Trophoblast cell (in vitro differentiated cells and primary cell): Measurements from ENCODE around the gene PALM3. TPM values are rescaled to one million over a fixed set of nuclear protein-coding genes. Genes with fewer than 3 reads are reported as not detected.

Experiments used
- DNase-seq, 2 donors: peaks; one replicate each; pipeline ENCODE4 v3.0.0-alpha.2; 2016
- H2AFZ ChIP-seq: 2 replicates; pipeline ENCODE4 v1.6.1; 2013; ENCODE audit warnings: low read length, moderate library complexity, mild to moderate bottlenecking; ENCODE audit not compliant: insufficient read depth, poor library complexity
- H2AK5ac ChIP-seq: 2 replicates; pipeline ENCODE4 v1.6.1; 2013; ENCODE audit warnings: mild to moderate bottlenecking, low read length
- H2BK120ac ChIP-seq: 2 replicates; pipeline ENCODE4 v1.6.1; 2013; ENCODE audit warnings: low read length, mild to moderate bottlenecking, moderate library complexity; ENCODE audit not compliant: insufficient read depth, poor library complexity
- H2BK12ac ChIP-seq: 2 replicates; pipeline ENCODE4 v1.6.1; 2013; ENCODE audit warnings: mild to moderate bottlenecking, low read length, moderate library complexity
- H2BK5ac ChIP-seq: 2 replicates; pipeline ENCODE4 v1.6.1; 2013; ENCODE audit warnings: low read length, low read depth, moderate library complexity, mild to moderate bottlenecking; ENCODE audit not compliant: poor library complexity
- H3K14ac ChIP-seq: 2 replicates; pipeline ENCODE4 v1.6.1; 2013; ENCODE audit warnings: mild to moderate bottlenecking, low read length
- H3K18ac ChIP-seq: 2 replicates; pipeline ENCODE4 v1.6.1; 2013; ENCODE audit warnings: mild to moderate bottlenecking, low read length
- H3K23ac ChIP-seq: 2 replicates; pipeline ENCODE4 v1.6.1; 2013; ENCODE audit warnings: low read length
- H3K27ac ChIP-seq: 2 replicates; pipeline ENCODE4 v1.5.1; 2013; ENCODE audit warnings: low read depth, mild to moderate bottlenecking, inconsistent platforms, low read length, moderate library complexity
- H3K27me3 ChIP-seq: 2 replicates; pipeline ENCODE4 v1.6.1; 2013; ENCODE audit warnings: inconsistent platforms, mild to moderate bottlenecking, low read length, moderate library complexity; ENCODE audit not compliant: insufficient read depth
- H3K36me3 ChIP-seq, 2 experiments: 1 replicate in 1 of 2; 2 replicates in 1 of 2; pipeline ENCODE4 v1.6.1; 2013; ENCODE audit warnings: low read length in 2 of 2, mild to moderate bottlenecking in 2 of 2, moderate library complexity in 1 of 2; ENCODE audit not compliant: insufficient read depth in 2 of 2, control insufficient read depth in 1 of 2
- H3K4ac ChIP-seq: 2 replicates; pipeline ENCODE4 v1.6.1; 2013; ENCODE audit warnings: low read depth, mild to moderate bottlenecking, low read length, moderate library complexity
- H3K4me1 ChIP-seq, 2 experiments: 1 replicate in 1 of 2; 2 replicates in 1 of 2; pipeline ENCODE4 v1.6.1; 2013; ENCODE audit warnings: low read length in 2 of 2, mild to moderate bottlenecking in 2 of 2, moderate library complexity in 1 of 2; ENCODE audit not compliant: insufficient read depth in 2 of 2, control insufficient read depth in 1 of 2
- H3K4me2 ChIP-seq: 2 replicates; pipeline ENCODE4 v1.6.1; 2013; ENCODE audit warnings: inconsistent platforms, mild to moderate bottlenecking, low read length, moderate library complexity
- H3K4me3 ChIP-seq: 2 replicates; pipeline ENCODE4 v1.5.1; 2013; ENCODE audit warnings: mild to moderate bottlenecking, low read depth, low read length, inconsistent platforms
- H3K79me1 ChIP-seq: one replicate; pipeline ENCODE4 v1.6.1; 2013; ENCODE audit warnings: low read length
- H3K79me2 ChIP-seq: 2 replicates; pipeline ENCODE4 v1.6.1; 2013; ENCODE audit warnings: low read length, mild to moderate bottlenecking; ENCODE audit not compliant: control insufficient read depth, insufficient read depth, poor library complexity
- H3K9ac ChIP-seq: 2 replicates; pipeline ENCODE4 v1.6.1; 2013; ENCODE audit warnings: mild to moderate bottlenecking, low read length
- H3K9me3 ChIP-seq: 2 replicates; pipeline ENCODE4 v1.6.1; 2013; ENCODE audit warnings: low read depth, mild to moderate bottlenecking, control low read depth, inconsistent platforms, low read length; ENCODE audit not compliant: insufficient read depth
- H4K12ac ChIP-seq: 2 replicates; pipeline ENCODE4 v1.6.1; 2013; ENCODE audit warnings: low read depth, mild to moderate bottlenecking, low read length, moderate library complexity
- H4K8ac ChIP-seq: 2 replicates; pipeline ENCODE4 v1.6.1; 2013; ENCODE audit warnings: low read depth, mild to moderate bottlenecking, low read length, moderate library complexity
- H4K91ac ChIP-seq: one replicate; pipeline ENCODE4 v1.6.1; 2013; ENCODE audit warnings: low read depth, mild to moderate bottlenecking, low read length, moderate library complexity
- WGBS: extraction: QIAGEN DNeasy Blood & Tissue Kit; methylation state at CpG from one replicate; pipeline ENCODE4 v1.1.7; 2013; ENCODE audit warnings: missing lambda C conversion rate; ENCODE audit not compliant: insufficient read length, insufficient coverage; ENCODE audit errors: extremely low coverage; 5-methylcytosine and 5-hydroxymethylcytosine counted together
- polyA plus RNA-seq: library from polyadenylated mRNA; stranded (reverse); fragments of 200-250 nt; gene quantifications from 2 replicates; pipeline ENCODE4 v1.2.3, GENCODE V29; 2013

Gene PALM3, protein sequence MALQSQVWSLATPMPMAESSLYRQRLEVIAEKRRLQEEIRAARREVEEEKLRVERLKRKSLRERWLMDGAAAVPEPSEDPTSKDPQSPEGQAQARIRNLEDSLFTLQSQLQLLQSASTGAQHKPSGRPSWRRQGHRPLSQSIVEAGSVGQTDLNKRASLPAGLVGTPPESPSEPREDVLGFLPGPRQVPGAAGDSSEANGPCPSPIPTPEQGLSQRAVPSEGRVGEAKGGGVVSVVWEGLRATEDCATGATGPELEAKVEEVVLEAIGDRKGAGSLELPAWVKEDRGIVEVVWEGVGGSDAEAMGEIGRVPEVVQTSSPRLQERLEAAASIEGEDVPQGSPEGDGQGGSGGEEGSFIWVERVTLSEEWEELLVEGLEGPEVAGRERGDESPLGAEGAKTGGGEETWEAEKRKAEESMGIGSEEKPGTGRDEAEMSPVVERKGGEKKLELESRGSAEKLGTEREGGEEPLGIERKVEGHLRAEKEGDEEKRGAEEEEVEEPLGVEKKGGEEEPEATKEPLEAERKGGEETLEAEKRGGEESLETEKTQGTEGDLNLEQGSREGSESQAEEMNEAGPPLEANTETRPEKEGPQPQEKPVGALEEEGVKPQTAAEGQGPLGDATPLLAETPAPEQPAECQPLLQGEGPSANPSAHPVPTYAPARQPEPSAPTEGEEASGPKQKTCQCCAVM
- polyA plus RNA-seq = 1.2 and 1.4 TPM in 2 replicates

DNA sequence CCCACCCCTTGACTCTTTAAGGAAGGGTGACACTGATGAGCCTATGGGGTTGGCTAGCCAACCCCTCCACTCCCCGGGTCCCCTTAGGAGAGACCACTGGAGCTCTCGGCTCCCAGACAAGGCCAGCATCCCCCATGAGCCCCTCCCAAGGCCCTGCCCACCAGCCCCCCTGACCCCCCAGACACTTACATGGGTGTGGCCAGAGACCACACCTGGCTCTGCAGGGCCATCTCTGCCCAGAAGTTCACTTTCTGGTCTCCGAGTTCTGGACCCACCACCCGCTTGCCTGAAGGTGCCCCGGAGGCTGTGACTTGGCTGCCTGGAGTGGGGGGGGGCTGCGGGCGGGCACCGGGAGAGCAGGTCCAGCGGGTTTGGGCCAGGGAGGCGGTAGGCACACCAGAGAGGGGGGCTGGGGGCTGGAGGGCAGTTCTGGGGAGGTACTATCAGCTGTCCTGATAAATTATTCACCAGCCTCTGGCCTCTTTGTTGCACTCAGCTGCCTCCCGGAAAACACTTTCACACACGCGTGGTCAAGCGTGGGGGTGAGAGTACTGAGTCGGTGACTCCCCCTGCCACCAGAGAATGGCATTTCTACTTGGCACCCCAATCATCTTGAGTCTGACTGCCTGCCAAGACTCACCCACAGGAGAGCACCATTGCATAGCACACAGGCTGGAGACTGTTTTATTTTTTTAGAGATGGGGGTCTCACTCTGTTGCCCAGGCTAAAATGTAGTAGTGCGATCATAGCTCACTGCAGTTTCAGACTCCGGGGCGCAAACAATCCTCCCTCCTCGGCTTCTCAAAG, at the start of gene PALM3:
Gene PALM3, minus strand, starts transcription at position 326 of the 807 bp plus-strand sequence. Its CDS starts 96 bp downstream, at position 230.
- H3K79me1 ChIP-seq = peaks cover 3% of the 10 kb centered on the region
- peak within 1 kb of the TSS; percentile 18 for H2BK12ac ChIP-seq
- H3K18ac ChIP-seq = no peak within 1 kb of the TSS
- no peak within 1 kb of the TSS for H3K23ac ChIP-seq
- H3K4me1 ChIP-seq = peaks cover 0 to 7% of the 10 kb centered on the region in 2 experiments
- no peaks in the 10 kb centered on the region for H3K9me3 ChIP-seq
- peak within 1 kb of the TSS; percentile 24 for H2BK5ac ChIP-seq
- no peak within 1 kb of the TSS for H3K4ac ChIP-seq
- peak within 1 kb of the TSS; percentile 26 for H4K8ac ChIP-seq
- H3K4me2 ChIP-seq = no peak within 1 kb of the TSS
- H3K27me3 ChIP-seq = peaks cover 3% of the 10 kb centered on the region
- no CpG with 5 or more reads among the region's 19 CpGs for WGBS
- H4K12ac ChIP-seq = no peak within 1 kb of the TSS
- H3K27ac ChIP-seq = peak within 1 kb of the TSS; percentile 67
- H3K4me3 ChIP-seq = no peak within 1 kb of the TSS
- H3K14ac ChIP-seq = peak within 1 kb of the TSS; percentile 20
- H3K79me2 ChIP-seq = no peaks in the 10 kb centered on the region
- H2AK5ac ChIP-seq = no peak within 1 kb of the TSS
- peak within 1 kb of the TSS; percentile 78 for H4K91ac ChIP-seq
- peak within 1 kb of the TSS; percentile 64 for H2BK120ac ChIP-seq
- no peak within 1 kb of the TSS for H3K9ac ChIP-seq
- no peaks in the 10 kb centered on the region for H3K36me3 ChIP-seq
- H2AFZ ChIP-seq = no peak within 1 kb of the TSS
- peak; percentile 83 to 92 for DNase-seq

DNA sequence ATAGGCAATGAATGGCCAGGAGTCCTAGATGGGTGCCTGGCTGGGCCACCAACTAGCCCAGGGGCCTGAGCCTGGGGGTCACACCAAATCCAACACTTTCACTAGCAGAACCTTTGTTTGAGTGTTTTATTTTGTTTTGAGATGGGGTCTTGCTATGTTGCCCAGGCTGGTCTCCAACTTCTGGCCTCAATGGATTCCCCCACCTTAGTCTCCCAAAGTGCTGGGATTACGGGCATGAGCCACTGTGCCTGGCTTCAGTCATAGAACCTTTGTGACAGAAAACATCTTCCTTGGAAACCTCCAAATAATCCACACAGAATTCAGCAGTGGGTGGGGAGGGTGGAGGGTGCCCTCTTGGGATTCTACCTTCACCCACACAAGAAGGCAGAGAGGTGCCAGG, 49.6 kb upstream of the PALM3 start:
- no peak overlapping the region for H2BK5ac ChIP-seq
- WGBS = no CpG with 5 or more reads among the region's 1 CpG
- H4K12ac ChIP-seq = no peak overlapping the region

DNA sequence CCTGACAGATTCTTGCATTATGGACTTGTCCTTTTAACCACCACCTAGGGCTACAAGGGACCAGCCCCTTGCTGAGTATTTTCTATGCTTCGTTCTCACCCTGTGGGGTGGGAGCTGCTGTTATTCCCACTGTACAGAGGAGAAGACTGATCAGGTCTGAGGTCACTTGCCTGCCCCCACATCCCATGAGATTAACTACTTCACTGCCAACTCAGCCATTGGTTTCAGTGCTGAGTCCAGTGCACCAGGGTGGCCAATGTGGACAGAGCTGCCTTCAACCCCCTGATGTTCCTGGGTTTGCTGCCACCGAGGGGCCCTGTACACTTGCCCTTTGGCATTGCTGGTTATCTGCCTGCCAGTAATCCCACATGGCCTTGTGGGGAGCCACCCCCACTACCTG, 48.8 kb upstream of the PALM3 start:
- H3K9me3 ChIP-seq = no peaks in the 10 kb centered on the region
- no peaks in the 10 kb centered on the region for H3K27me3 ChIP-seq
- H2BK5ac ChIP-seq = no peak overlapping the region
- no peak overlapping the region for H4K8ac ChIP-seq
- H3K18ac ChIP-seq = no peak overlapping the region
- no peak overlapping the region for H3K9ac ChIP-seq
- WGBS = no CpG with 5 or more reads among the region's 2 CpGs
- no peaks in the 10 kb centered on the region for H3K79me2 ChIP-seq
- H3K4me3 ChIP-seq = no peak overlapping the region
- no peak overlapping the region for H4K12ac ChIP-seq
- H3K14ac ChIP-seq = no peak overlapping the region
- H3K79me1 ChIP-seq = no peaks in the 10 kb centered on the region
- H3K4me1 ChIP-seq = peaks cover 2 to 8% of the 10 kb centered on the region in 2 experiments
- H2BK12ac ChIP-seq = no peak overlapping the region
- no peak overlapping the region for H2AK5ac ChIP-seq
- no peak overlapping the region for H3K27ac ChIP-seq
- no peak for DNase-seq
- no peak overlapping the region for H3K23ac ChIP-seq
- H4K91ac ChIP-seq = no peak overlapping the region
- no peak overlapping the region for H2BK120ac ChIP-seq
- peaks cover 9 to 13% of the 10 kb centered on the region in 2 experiments for H3K36me3 ChIP-seq
- H3K4me2 ChIP-seq = no peak overlapping the region
- H2AFZ ChIP-seq = no peak overlapping the region
- H3K4ac ChIP-seq = no peak overlapping the region

More for the DNA sequence above, 49.6 kb upstream of the PALM3 start:
- no peaks in the 10 kb centered on the region for H3K9me3 ChIP-seq
- H2BK120ac ChIP-seq = no peak overlapping the region
- no peak overlapping the region for H3K27ac ChIP-seq
- no peak for DNase-seq
- H3K79me2 ChIP-seq = no peaks in the 10 kb centered on the region
- H3K4ac ChIP-seq = no peak overlapping the region
- no peak overlapping the region for H3K18ac ChIP-seq
- no peak overlapping the region for H3K14ac ChIP-seq
- no peak overlapping the region for H2AFZ ChIP-seq
- H3K4me2 ChIP-seq = no peak overlapping the region
- peaks cover 2 to 10% of the 10 kb centered on the region in 2 experiments for H3K4me1 ChIP-seq
- no peak overlapping the region for H3K23ac ChIP-seq
- no peak overlapping the region for H3K9ac ChIP-seq
- H2AK5ac ChIP-seq = no peak overlapping the region
- no peak overlapping the region for H3K4me3 ChIP-seq
- no peaks in the 10 kb centered on the region for H3K27me3 ChIP-seq
- no peaks in the 10 kb centered on the region for H3K79me1 ChIP-seq
- H4K8ac ChIP-seq = no peak overlapping the region
- no peak overlapping the region for H4K91ac ChIP-seq
- no peak overlapping the region for H2BK12ac ChIP-seq
- peaks cover 4 to 7% of the 10 kb centered on the region in 2 experiments for H3K36me3 ChIP-seq
